Natural killer cell (primary cell): ENCODE data around the gene PPM1M. TPM values are rescaled to one million over a fixed set of nuclear protein-coding genes. Genes with fewer than 3 reads are reported as not detected.

ENCODE experiments used
- ATAC-seq, 3 donors: fragments of 150-1000 bp in 2 of 3; fragments of 200-7000 bp in 1 of 3; cut with Tn5 transposase; 1 replicate in 1 of 3; 2 replicates in 2 of 3; pipeline ENCODE4 v1.10.0; 2021; ENCODE audit warnings: mild to moderate bottlenecking in 2 of 3, moderate library complexity in 2 of 3
- DNase-seq, 2 donors: peaks; one replicate each; pipeline versions ENCODE4 v3.0.0 to v3.0.0-alpha.2; 2013 to 2021; ENCODE audit warnings: mixed read lengths in 1 of 2
- H3K27ac ChIP-seq: one replicate; pipeline ENCODE4 v1.5.1; 2013; ENCODE audit warnings: mild to moderate bottlenecking, low read length
- H3K27me3 ChIP-seq: one replicate; pipeline ENCODE4 v1.6.1; 2013; ENCODE audit warnings: low read length; ENCODE audit not compliant: control insufficient read depth, insufficient read depth
- H3K36me3 ChIP-seq: one replicate; pipeline ENCODE4 v1.6.1; 2013; ENCODE audit warnings: low read length; ENCODE audit not compliant: control insufficient read depth, insufficient read depth
- H3K4me1 ChIP-seq: one replicate; pipeline ENCODE4 v1.6.1; 2013; ENCODE audit warnings: low read length; ENCODE audit not compliant: control insufficient read depth, insufficient read depth
- H3K4me3 ChIP-seq: one replicate; pipeline ENCODE4 v1.5.1; 2013; ENCODE audit warnings: low read length
- H3K9me3 ChIP-seq: one replicate; pipeline ENCODE4 v1.6.1; 2013; ENCODE audit warnings: low read length; ENCODE audit not compliant: control insufficient read depth, insufficient read depth
- H3K27ac Mint-ChIP-seq, 2 donors: one replicate each; pipeline ENCODE4 v1.8.0; 2022; ENCODE audit warnings: mild to moderate bottlenecking in 2 of 2, mixed read lengths in 2 of 2, moderate library complexity in 1 of 2
- H3K27me3 Mint-ChIP-seq, 2 donors: one replicate each; pipeline ENCODE4 v1.8.0; 2022; ENCODE audit warnings: low read depth in 2 of 2, mixed read lengths in 2 of 2
- H3K36me3 Mint-ChIP-seq: one replicate; pipeline ENCODE4 v1.8.0; 2022; ENCODE audit warnings: mixed read lengths
- H3K4me1 Mint-ChIP-seq, 2 donors: one replicate each; pipeline ENCODE4 v1.8.0; 2022; ENCODE audit warnings: mixed read lengths in 2 of 2
- H3K4me3 Mint-ChIP-seq: one replicate; pipeline ENCODE4 v1.8.0; 2022; ENCODE audit warnings: mild to moderate bottlenecking, moderate library complexity, mixed read lengths
- H3K9me3 Mint-ChIP-seq, 2 donors: one replicate each; pipeline ENCODE4 v1.8.0; 2022; ENCODE audit warnings: mixed read lengths in 2 of 2
- WGBS: methylation state at CpG from one replicate; pipeline ENCODE4 v1.1.7; 2013; ENCODE audit warnings: missing lambda C conversion rate; ENCODE audit not compliant: insufficient coverage; 5-methylcytosine and 5-hydroxymethylcytosine counted together
- intact Hi-C: fragments of 100-400 bp; cut with micrococcal nuclease; formaldehyde crosslinking; loops from one replicate; pipeline ENCODE4 v1.14.2; 2022
- total RNA-seq, 4 donors: library from RNA; stranded (reverse); fragments of 120-200 nt in 1 of 4; gene quantifications; one replicate each; pipeline versions ENCODE4 v1.2.3 to v1.2.4, GENCODE V29; 2013 to 2022
- TF ChIP-seq, protein P1 (sequence below): fragments of 200-600 bp; IDR thresholded peaks from one replicate; pipeline ENCODE4 v1.8.0; 2022; ENCODE audit warnings: antibody characterized with exemption

The PPM1M gene
- total RNA-seq, 3 donors from 2014 or later (not counting 1 experiment from before 2014, with no cell fraction given), result 66.0 to 83.7 (median 77.8) TPM

DNA sequence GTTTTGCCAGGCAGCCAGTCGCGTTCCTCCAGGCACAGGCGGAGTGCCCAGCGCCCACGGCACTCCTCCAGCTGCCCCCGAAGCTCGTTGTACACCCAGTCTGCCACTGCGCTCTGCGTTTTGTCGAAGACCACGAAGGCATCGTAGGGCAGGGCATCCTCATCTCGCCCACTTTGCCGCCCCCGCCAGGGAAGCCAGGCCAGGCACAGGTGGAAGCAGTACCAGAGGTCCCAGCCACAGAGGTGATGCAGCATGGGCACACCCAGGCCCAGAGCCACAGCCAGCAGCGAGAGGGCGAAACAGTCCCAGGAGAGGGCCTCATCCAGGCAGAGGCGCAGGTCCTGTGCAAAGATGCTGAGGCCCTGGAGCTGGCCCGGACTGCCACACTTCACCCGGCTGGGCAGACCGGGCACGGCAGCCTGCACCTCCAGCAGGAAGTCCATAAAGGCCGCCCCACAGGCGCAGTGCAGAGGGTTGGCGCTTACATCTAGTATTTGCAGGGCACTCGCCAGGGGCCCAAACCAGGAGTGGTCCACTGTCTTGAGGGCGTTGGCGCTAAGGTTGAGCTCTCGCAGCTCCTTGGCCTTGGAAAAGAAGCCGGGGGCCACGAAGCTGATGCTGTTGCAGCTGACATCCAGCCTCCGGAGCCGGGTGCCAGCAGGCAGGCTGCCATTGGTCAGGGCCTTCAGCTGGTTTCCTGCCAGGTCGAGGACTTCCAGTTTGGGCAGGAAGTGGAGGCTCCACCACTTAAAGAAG, 23.8 kb upstream of the PPM1M start:
- DNase-seq, result peak in 1 of 2 donors; percentile 82
- ATAC-seq, result no peak

DNA sequence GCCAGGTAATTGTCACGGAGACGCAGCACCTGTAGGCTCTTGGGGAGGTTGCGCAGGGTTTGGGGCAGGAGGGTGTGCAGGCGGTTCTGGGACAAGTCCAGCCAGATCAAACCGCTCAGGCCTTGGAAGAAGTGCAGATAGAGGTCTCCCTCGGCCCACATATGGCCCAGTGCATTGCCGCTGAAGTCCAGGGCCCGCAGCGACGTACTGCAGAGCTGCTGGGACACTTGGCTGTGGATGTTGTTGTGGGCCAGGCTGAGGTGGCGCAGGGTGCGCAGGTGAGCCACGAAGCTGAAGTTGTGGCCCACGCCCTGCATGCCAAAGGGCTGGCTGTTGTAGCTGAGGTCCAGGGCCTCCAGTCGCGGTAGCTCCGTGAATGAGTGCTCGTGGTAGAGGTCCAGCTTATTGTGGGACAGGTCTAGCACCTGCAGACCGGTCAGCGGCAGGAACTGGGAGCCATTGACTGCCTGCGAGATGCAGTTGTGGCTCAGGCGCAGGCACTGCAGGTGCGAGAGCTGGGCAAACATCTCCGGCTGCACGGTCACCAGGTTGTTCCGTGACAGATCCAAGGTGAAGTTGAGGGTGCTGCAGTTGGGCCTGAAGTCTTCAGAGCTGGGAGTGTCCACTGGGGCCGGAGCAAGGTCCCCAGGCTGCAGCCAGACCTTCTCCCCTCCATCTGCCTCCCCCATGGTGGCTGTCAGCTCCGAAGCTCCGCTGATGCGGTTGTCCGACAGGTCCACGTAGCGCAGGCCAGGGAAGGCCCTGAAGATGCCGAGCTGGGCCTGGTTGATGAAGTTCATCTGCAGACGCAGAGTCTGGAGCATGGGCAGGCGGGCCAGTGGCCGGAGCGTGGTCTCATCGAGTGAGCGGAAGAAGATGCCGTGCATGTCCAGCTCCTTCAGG, 23.0 kb upstream of the PPM1M start:
- Mint-ChIP-seq H3K4me1 (peaks cover 28 to 38% of the 10 kb centered on the region in 2 donors), H3K27me3 (no peaks in the 10 kb centered on the region), H3K9me3 (no peaks in the 10 kb centered on the region), H3K27ac (no peak overlapping the region), H3K36me3 (no peaks in the 10 kb centered on the region), H3K4me3 (no peak overlapping the region)
- no peaks in the 10 kb centered on the region for H3K27me3 ChIP-seq
- H3K4me3 ChIP-seq, result no peak overlapping the region
- 93% methylated on average over 41 of the region's 41 CpGs for WGBS
- DNase-seq (no peak), ATAC-seq (no peak)
- H3K4me1 ChIP-seq, result peaks cover 71% of the 10 kb centered on the region
- TF ChIP-seq, protein P1, sequence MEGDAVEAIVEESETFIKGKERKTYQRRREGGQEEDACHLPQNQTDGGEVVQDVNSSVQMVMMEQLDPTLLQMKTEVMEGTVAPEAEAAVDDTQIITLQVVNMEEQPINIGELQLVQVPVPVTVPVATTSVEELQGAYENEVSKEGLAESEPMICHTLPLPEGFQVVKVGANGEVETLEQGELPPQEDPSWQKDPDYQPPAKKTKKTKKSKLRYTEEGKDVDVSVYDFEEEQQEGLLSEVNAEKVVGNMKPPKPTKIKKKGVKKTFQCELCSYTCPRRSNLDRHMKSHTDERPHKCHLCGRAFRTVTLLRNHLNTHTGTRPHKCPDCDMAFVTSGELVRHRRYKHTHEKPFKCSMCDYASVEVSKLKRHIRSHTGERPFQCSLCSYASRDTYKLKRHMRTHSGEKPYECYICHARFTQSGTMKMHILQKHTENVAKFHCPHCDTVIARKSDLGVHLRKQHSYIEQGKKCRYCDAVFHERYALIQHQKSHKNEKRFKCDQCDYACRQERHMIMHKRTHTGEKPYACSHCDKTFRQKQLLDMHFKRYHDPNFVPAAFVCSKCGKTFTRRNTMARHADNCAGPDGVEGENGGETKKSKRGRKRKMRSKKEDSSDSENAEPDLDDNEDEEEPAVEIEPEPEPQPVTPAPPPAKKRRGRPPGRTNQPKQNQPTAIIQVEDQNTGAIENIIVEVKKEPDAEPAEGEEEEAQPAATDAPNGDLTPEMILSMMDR, result no peak
- H3K27ac ChIP-seq, result no peak overlapping the region
- peaks cover under 1% of the 10 kb centered on the region for H3K36me3 ChIP-seq
- intact Hi-C loops, result loop anchor here (5.0 kb wide), 1 partner anchor 225 kb away; the partner anchor contains the start of gene SEMA3G
- H3K9me3 ChIP-seq, result no peaks in the 10 kb centered on the region

More for the DNA sequence above, 23.8 kb upstream of the PPM1M start:
- H3K27me3 Mint-ChIP-seq, result no peaks in the 10 kb centered on the region
- Histone ChIP-seq H3K4me3 (no peak overlapping the region), H3K9me3 (no peaks in the 10 kb centered on the region), H3K36me3 (no peaks in the 10 kb centered on the region), H3K4me1 (peaks cover 80% of the 10 kb centered on the region), H3K27ac (no peak overlapping the region), H3K27me3 (no peaks in the 10 kb centered on the region)
- WGBS, result 80% methylated on average over 34 of the region's 34 CpGs
- intact Hi-C loops, result loop anchor here (5.0 kb wide), 1 partner anchor 226 kb away; the partner anchor contains the start of gene SEMA3G
- peaks cover 36 to 46% of the 10 kb centered on the region in 2 donors for H3K4me1 Mint-ChIP-seq
- H3K4me3 Mint-ChIP-seq, result no peak overlapping the region
- no peaks in the 10 kb centered on the region for H3K36me3 Mint-ChIP-seq
- H3K9me3 Mint-ChIP-seq, result no peaks in the 10 kb centered on the region
- no peak overlapping the region for H3K27ac Mint-ChIP-seq
- TF ChIP-seq, protein P1, result no peak

DNA sequence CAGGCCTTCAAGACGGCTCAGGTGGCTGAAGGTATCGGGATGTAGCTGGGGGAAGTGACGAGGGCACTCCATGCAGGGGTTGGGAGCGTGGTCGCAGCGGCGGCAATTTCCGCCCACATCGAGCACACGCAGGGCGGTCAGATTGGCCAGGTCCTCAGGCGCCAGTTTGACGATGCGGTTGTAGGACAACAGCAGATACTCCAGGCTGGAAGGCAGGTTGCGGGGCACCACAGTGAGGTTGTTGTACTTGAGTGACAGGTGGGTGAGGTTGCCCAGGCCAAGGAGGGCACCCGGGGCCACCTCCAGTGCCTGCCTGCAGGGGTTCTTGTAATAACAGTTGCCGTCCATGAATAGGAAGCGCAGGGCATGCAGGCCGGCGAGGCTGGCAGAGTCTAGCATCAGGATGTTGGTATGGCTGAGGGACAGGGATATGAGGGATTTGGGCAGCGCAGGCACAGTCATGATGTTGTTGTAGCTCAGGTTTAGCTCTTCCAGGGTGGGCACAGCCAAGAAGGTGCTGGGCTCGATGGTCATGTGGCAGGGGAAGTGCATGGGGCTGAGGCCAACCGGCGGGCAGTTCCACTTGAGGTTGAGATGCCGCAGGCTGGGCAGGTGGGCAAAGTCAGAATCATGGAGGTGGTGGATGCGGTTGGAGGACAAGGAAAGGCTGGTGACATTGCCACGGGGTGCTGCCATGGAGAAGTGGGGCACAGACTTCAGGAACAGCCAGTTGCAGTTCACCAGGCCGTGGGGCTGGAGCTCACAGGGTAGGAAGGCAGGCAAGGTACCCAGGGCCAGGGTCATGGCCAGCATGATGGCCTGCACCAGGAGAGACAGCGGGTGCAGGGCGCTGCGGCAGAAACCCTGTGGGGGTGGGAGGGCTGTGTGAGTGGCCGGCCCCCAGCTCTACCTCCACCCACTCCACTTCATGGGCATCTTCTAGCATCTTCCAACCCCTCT, 21.8 kb upstream of the PPM1M start:
- WGBS, result 93% methylated on average over 29 of the region's 32 CpGs
- Histone ChIP-seq H3K4me1 (peaks cover 60% of the 10 kb centered on the region), H3K36me3 (peaks cover 12% of the 10 kb centered on the region), H3K9me3 (no peaks in the 10 kb centered on the region), H3K4me3 (peak overlapping the region; percentile 35), H3K27ac (no peak overlapping the region), H3K27me3 (no peaks in the 10 kb centered on the region)
- Mint-ChIP-seq H3K4me3 (no peak overlapping the region), H3K36me3 (no peaks in the 10 kb centered on the region), H3K27ac (peak overlapping the region in 1 of 2 donors; percentile 33), H3K27me3 (no peaks in the 10 kb centered on the region), H3K4me1 (peaks cover 16 to 27% of the 10 kb centered on the region in 2 donors), H3K9me3 (no peaks in the 10 kb centered on the region)
- TF ChIP-seq, protein P1, result no peak
- ATAC-seq (no peak), DNase-seq (peak in 1 of 2 donors; percentile 7)
- intact Hi-C loops, result loop anchor here (5.0 kb wide), 1 partner anchor 224 kb away; the partner anchor contains the start of gene SEMA3G
